HG03571 (cell line): ENCODE results near the gene CFAP65.

Experiments
- ATAC-seq: cut with Tn5 transposase; IDR thresholded peaks from one replicate; pipeline ENCODE4 v1.9.1; 2021; ENCODE audit not compliant: unreplicated experiment

CFAP65 gene

GRCh38 chr2:218993345-218994315 lies 47.7 kb downstream of the CFAP65 start, which contains the start of gene CRYBA2:
TSS of gene CRYBA2 (minus strand) at chr2:218993422. CDS start at chr2:218993176, 246 bp downstream.
- no peak for ATAC-seq

DNA sequence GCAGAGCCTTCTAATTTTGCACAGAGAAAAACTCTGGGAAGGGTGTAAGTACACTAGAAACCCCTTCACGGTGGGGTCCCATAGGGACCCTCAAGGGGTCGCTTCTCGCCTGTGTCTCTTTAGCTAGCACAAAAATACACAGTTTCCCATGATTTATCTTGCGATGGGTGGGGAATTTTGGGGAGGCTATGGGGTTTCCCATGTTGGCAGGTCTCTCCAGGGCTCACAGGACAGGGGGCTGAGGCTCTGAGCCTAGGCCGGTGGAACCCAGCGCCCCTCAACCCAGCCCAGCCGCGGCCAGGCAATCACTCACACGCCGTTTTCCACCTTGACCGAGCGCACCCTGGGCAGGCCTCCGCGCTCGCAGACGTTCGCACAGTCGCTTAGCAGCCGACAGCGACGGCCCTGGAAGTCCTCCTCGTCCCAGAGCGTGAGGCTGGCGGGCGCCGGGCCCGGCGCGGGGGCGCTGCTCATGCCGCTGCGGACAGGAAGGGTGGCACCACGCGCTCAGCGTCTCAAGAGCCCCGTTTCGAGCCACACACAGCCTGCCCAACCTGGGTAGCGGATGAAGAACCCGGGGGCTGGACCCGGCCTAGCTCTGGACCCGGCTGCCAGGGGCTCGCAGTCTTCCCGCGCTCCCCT lies 48.5 kb downstream of the CFAP65 start:
- no peak for ATAC-seq

DNA sequence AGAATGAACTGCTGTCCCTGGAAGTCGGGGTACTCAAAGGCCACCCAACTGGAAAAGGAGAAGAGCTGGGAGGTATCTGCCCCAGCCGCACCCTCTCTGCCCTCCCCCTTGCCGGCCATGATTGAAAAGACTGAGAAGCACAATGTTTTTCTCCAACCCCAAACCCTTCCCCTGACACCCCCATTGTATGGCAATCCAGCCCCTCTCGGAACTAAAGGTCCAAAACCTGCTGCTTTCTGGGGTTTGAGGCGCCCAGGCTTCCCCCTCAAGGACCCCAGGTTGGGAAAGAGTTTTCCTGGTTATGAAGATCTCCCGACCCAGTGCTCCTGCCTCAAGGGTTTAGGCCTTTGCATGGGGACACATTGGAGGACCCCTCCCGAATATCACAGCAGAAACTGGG lies 49.1 kb downstream of the CFAP65 start:
- ATAC-seq, result no peak

- no peak for ATAC-seq
Observed at GRCh38 chr2:218991674-218992168, 49.6 kb downstream of the CFAP65 start.

- no peak for ATAC-seq
Observed at GRCh38 chr2:218990612-218991011, 50.7 kb downstream of the CFAP65 start.

DNA sequence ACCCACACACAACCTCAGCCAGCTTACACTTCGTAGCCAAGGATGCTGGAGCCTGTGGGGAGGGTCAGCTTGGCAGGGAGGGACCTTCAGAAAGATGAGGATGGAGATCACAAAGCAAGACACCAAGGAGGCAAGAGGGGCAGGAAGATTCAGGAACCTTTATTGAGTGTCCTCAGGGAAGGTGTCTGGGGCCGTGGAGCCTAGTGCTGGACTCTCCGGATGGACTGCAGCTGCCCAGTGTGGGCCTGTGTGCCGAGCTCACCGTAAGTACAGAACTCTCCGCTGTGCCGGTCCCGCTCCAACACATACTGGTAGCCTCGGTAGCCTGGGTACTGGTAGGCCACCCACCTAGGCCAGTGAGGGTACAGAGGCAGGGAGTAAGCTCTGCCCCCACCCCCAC lies 51.3 kb downstream of the CFAP65 start:
- no peak for ATAC-seq

DNA sequence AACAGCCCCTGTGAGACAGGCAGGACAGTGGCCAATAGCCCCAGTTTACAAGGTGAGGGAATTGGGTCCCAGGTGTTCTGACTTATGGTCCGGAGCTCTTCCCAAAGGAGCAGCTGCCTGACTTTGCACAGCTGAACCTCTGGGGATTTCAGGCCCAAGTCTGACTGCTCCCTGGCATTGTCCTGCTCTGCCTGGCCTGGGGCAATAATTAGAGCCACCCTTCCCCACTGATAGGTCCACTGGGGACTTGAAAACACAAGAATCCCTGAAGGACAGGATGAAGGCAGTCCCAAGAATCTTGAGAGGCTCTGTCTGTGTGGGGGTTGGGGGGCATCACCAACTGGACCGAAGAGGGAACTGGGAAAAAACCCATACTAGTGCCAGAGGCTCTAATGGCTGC lies 52.7 kb downstream of the CFAP65 start:
- no peak for ATAC-seq

- no peak for ATAC-seq
Observed at GRCh38 chr2:218988164-218988563, 53.2 kb downstream of the CFAP65 start.

- no peak for ATAC-seq
Observed at GRCh38 chr2:218986148-218986761, 55.1 kb downstream of the CFAP65 start.

- ATAC-seq, result no peak
Observed at GRCh38 chr2:218985325-218986091, 55.8 kb downstream of the CFAP65 start.

DNA sequence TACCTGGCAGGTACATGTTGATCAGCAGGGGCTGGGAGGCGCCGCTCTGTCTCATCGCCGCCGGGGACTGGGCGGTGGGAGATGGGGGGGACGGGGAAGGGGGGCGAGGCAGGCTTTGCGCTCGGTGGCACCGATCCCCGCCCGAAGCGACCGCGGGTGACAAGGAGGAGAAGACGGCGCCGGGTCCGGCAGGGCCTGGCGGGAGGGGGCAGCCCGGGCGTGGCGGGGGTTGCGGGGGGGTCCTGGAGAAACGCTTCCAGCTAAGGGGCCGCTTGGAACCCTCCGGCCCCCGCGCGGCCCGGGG lies 56.3 kb downstream of the CFAP65 start, which contains the start of gene FEV:
FEV (minus strand) TSS at position 164 of the 304 bp plus-strand sequence; CDS start at position 55, 109 bp downstream.
- no peak for ATAC-seq

DNA sequence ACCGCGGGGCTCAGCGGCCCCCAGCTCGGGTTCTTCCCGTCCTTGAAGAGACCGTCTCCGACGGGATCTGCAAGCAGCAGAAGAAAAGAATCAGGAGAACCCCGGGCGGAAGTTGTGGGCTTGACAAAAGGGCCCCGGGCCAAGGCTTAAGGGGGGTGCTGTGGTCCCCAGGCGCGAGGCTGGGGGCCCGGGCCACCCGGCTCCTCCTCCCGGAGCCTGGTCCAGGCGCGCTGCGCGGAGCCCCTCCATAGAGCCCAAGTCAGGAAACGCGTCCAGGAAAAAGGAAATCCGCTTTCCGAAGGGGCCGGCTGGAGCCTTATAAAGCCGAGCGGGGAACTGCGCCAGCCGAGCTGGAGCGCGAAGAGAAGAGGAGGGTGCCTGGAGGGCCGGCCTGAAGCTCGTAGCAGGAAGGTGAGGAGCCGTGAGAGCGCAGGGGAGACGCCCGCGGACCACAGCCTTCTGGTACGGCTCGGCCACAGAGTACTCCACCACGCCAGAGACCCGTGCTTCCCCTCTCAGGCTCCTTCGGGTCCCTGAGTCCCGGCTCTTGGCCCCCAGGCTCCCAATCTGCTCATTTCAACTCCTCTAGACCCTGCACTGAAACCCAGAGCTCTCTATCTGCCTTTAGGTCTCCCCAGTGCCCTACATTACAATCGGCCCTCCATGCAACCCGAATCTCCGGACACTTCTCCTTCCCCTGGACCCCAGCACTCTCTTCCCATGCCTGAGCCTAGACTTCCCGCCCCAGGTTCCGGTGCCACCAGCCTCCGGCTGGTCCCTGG lies 56.9 kb downstream of the CFAP65 start:
- ATAC-seq, result no peak

- no peak for ATAC-seq
Observed at GRCh38 chr2:218983934-218984238, 57.4 kb downstream of the CFAP65 start.

- ATAC-seq, result no peak
Observed at GRCh38 chr2:218983263-218983933, 57.9 kb downstream of the CFAP65 start.

GRCh38 chr2:218982586-218983262 lies 58.6 kb downstream of the CFAP65 start:
- no peak for ATAC-seq

- no peak for ATAC-seq
Observed at GRCh38 chr2:218981881-218982585, 59.3 kb downstream of the CFAP65 start.

- no peak for ATAC-seq
Observed at GRCh38 chr2:218981390-218981880, 59.9 kb downstream of the CFAP65 start.

GRCh38 chr2:218980735-218981389 lies 60.5 kb downstream of the CFAP65 start:
- no peak for ATAC-seq
